ENCODE results near the gene C1orf21.

- TF ChIP-seq POLR2A (IDR thresholded peaks at IDR 0.05; ENCODE audit: low read length) (no peak), GATA1 (IDR thresholded peaks at IDR 0.05; ENCODE audit: low read depth, low read length) (no peak)
Measured at GRCh38 chr1:184630679-184631060, 243.8 kb downstream of the C1orf21 start.
